ENCODE results near the gene KCTD17.

GRCh38 chr22:37046589-37046988 is 5.0 kb upstream of the KCTD17 start:
- TF ChIP-seq SUZ12 (IDR thresholded peaks at IDR 0.05) (no peak), BHLHE40 (IDR thresholded peaks at IDR 0.05; ENCODE audit: borderline replicate concordance) (no peak), FOXM1 (IDR thresholded peaks at IDR 0.05; ENCODE audit: borderline replicate concordance) (no peak), ELF4 (IDR thresholded peaks at IDR 0.05) (no peak), FOXK2 (IDR thresholded peaks at IDR 0.05) (no peak), SP1 (IDR thresholded peaks at IDR 0.05) (no peak), TARDBP (IDR thresholded peaks at IDR 0.05) (no peak), FOXA1 (IDR thresholded peaks at IDR 0.05) (no peak), ARNT (IDR thresholded peaks at IDR 0.05) (no peak), HDGF (IDR thresholded peaks at IDR 0.05; ENCODE audit: borderline replicate concordance) (no peak), NFRKB (IDR thresholded peaks at IDR 0.05) (no peak), PKNOX1 (IDR thresholded peaks at IDR 0.05) (no peak), LEF1 (IDR thresholded peaks at IDR 0.05; ENCODE audit: borderline replicate concordance) (no peak)

All from HEK293T (cell line).